LoVo (cell line): ENCODE results near the gene RBBP8NL.

ENCODE experiments used
- DNase-seq: peaks from one replicate; pipeline ENCODE4 v3.0.0-alpha.2; 2016; ENCODE audit warnings: low spot score

Gene RBBP8NL, protein sequence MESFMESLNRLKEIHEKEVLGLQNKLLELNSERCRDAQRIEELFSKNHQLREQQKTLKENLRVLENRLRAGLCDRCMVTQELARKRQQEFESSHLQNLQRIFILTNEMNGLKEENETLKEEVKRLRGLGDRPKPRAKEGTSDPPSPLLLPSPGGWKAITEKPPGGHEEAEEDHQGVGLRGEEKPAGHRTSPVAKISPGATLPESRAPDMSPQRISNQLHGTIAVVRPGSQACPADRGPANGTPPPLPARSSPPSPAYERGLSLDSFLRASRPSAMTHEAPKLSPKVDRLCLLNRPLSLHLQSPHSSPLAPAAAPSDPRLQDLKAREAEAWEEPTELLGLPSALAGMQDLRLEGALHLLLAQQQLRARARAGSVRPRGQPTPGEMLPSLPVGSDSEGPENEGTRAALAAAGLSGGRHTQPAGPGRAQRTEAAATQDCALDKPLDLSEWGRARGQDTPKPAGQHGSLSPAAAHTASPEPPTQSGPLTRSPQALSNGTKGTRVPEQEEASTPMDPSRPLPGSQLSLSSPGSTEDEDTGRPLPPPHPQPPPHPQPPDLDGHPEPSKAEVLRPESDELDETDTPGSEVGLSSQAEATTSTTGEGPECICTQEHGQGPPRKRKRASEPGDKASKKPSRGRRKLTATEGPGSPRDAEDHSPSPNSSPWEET

DNA sequence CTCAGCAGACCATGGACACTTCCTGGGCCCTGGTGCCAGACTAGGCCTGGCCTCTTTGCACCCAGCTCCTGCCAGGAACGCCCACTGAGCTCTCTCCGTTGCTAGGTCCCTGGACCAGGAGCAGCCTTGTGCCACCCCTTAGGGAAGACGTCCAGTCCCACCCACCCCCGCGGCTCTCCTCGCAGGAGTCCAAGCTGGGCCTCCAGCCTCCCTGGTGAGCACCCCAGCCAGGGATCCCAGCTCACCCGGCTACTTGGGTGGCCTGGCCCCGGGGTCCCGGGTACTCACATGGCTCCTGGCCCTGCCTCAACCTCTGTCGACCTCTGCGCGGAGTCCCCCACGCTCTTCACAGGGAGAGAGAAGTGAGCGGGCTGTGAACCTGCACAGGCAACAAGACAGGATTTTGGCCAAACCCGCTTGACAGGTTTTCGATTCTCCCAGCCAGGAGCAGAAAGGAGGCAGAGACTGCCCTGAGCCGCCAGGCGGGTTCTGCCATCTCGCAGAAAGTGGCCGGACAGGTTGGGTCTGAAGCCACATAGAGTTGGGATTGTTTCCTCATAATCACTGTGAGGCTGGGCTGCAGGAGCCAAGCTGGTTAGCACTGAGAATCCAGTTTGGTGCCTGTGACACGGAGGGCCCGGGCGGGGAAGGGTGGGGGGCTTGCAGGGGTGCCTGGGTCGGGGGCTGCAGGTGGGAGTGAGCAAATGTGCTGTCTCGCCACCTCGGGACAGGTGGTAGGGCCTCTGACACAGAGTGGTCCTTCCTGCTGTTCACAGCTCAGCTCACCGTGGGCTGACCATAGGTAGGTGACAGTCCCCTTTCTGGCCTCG, at the start of gene RBBP8NL:
RBBP8NL (minus strand) TSS at position 368 of the 830 bp plus-strand sequence. CDS start 7,892 bp downstream, outside the sequence.
- peak; percentile 86 for DNase-seq

- DNase-seq = no peak
Measured at GRCh38 chr20:62476056-62476838, 48.9 kb upstream of the RBBP8NL start.

DNA sequence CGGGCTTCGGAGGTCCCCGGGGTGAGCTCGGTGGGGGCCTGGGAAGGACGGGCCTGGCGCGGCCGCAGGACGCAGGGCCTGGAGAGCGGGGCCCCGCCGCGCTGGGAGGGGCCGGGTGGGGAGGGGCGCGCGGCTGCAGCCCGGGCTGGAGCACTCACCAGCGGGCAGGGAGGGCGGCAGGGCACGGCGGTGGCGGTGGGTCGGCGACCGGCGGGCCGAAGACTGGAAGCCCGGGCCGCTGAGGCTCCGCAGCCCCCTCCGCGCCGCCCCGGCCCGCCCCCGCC, 48.4 kb upstream of the RBBP8NL start, which contains the start of gene GATA5:
GATA5 (minus strand) TSS at position 224 of the 284 bp plus-strand sequence. CDS start 474 bp downstream, outside the sequence.
- DNase-seq = no peak

DNA sequence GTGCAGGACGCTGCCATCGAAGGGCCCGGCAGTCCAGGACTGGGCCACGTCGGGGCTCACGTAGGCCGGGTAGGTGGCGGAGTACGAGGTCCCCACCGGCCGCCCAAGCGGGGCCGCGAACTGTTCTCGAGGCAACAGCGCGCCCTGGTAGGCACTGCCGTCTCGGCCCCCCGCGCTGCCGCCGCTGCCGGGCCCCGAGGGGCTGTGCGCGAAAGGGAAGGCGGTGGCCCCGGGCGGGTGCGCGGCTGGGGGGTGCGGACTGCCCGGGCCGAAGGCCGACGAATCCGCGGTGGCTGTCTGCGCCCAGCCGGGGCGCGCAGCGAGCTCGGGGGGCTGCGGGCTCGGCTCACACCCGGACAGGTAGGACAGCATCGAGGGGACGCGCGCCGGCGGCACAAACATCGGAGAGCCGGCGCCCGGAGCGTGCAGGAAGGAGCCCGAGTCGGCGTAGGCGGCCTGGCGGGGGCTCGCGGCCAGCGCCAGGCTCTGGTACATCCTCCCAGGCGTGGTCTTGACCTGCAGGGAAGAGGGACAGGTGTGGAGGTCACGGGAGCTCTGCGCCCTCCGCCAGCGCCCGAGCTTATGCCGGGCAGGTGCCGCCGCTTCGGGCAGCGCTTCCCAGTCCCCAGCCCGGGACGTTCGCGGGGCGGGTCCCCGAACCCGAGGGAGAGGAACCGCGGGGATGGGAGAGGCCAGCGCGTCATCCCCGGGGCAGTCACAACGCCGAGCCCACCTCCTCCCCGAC, 47.9 kb upstream of the RBBP8NL start:
- DNase-seq = no peak

GRCh38 chr20:62474604-62475026, 47.3 kb upstream of the RBBP8NL start:
- DNase-seq = no peak

- no peak for DNase-seq
Measured at GRCh38 chr20:62473717-62474603, 46.6 kb upstream of the RBBP8NL start.

DNA sequence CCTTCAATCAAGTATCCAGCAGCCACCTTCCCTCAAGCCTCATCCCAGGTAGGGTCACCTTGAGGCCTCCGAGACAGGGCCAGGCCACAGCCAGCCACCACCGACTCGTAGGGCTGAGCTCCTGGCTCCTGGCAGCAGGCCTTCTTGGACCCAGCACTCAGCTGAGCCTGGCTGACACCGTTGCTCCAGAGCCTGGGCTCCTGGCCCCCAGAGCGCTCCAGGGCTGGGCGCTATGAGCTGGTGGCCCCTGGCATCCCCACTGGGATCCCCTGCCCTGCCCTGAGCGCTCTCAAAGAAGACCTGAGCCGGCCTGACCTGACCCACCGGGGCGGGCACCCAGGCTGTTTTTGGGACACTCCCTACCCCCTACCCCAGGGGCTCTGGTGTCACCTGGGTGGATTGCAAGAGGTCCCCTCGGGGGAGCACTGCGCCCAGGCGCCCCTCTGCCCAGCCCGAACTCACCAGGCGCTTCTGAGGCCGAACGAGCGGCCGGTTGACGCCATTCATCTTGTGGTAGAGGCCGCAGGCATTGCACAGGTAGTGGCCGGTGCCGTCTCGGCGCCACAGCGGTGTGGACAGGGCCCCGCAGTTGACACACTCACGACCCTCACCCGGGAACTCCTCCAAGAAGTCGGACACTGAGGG, 45.7 kb upstream of the RBBP8NL start:
- no peak for DNase-seq

DNA sequence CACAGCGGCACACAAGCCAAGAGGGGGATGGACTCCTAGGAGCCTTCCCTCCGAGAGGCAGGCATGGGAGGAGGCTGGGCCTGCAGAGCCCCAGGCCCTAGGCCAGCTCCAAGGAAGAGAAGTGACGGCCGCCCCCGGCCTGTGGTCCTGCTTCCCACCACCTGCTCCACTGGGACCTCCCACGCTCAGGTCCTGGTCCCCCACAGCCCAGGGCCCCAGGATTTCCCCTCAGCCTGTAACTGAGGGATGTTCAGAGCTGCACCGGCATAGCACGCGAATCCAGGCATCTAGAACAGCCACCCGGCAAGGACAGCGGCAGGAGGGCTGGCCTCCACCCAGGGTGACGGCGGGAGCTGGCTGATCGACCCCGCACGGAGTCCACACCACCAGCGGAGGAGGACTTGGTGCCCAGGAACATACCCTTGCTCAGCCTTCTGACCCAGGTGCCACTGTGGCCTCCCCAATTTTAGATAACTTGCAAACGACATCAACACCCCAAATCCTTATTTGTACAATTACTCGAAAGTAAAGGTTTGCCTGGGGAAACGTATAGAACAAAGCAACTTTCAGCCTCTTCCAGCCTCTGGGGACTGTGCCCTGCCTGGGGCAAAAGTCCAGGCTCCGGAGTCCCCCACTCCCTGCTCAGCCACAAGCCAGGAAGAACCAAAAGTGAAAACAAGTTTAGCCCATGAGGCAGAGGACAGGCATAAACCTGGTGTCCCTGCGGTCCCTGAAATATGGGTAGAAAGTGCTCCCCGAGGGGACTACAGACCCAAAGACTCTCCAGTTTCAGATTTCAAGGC, 45.0 kb upstream of the RBBP8NL start:
- no peak for DNase-seq

GRCh38 chr20:62470459-62470858, 43.1 kb upstream of the RBBP8NL start:
- DNase-seq = no peak

DNA sequence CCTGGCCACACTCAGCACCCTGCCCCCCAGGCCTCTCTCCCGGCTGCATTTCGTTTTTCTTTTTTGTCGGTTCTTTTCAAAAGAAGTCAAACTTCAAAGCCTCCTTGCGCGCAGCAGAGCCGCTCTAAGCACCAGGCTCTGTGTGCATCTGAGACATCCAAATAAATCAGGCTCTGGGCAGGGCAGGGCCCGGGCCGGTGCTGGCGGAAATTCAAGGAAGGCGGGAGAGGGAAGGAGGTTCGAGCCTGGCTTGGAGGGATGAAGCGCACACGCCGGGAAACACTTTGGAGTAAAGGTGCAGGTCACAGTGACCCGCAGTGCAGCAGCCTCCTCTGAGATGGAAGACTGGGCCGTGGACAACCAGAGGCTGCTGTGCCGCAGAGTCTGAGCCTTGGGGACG, 42.7 kb upstream of the RBBP8NL start:
- DNase-seq = no peak

DNA sequence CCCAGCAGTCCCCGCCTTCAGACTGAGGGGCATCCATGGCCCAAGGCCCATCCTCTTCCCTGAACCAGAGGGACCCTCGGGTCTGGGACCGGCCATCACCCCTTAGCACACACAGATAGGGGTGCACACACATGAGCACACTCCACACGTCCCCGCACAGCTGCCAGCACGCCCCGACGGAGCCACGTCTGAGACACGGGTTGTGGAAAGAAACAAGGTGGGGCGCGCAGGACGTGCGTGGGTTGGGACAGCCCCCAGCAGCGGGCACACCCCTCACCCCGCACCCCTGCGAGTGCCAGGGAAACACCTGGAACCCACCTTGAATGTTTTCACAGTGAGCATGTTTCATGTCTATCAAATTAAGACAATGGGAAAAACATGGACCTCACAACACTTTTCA, 42.0 kb upstream of the RBBP8NL start:
- DNase-seq = no peak

DNA sequence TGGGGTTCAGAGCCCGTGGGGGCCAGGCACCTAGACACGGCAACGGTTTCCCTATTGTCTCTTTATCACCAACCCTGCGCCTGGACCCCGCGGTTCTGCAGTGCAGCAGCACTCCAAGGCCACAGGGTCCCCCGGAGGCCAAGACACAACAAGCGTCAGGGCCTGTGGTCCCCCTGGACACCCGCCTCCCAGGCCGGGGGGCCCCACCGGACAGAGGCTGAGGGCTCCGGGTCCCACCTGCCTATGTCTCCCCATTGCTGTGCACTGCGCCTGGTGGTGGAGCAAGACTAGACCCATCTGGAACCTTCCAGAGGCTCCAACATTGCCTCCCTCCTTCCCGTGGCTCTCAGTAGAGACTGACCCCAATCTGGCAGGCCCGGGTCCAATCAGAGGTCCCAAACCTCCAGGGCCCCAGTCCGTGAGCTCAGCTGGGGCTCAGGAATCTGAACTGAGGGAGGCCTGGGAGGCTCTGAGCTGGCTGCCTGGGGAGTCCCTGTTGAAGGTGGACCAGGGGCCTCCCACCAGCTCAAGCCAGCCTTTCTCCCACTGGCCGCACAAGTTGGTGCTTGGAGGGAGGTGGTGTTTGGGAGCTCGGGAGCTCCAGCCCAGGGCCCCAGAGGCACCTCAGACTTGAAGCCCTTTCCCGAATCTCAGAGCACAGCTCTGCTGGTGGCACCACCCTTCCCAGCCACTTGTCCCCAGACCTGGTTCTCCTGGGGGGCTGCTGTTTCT, 39.6 kb upstream of the RBBP8NL start:
- DNase-seq = no peak

DNA sequence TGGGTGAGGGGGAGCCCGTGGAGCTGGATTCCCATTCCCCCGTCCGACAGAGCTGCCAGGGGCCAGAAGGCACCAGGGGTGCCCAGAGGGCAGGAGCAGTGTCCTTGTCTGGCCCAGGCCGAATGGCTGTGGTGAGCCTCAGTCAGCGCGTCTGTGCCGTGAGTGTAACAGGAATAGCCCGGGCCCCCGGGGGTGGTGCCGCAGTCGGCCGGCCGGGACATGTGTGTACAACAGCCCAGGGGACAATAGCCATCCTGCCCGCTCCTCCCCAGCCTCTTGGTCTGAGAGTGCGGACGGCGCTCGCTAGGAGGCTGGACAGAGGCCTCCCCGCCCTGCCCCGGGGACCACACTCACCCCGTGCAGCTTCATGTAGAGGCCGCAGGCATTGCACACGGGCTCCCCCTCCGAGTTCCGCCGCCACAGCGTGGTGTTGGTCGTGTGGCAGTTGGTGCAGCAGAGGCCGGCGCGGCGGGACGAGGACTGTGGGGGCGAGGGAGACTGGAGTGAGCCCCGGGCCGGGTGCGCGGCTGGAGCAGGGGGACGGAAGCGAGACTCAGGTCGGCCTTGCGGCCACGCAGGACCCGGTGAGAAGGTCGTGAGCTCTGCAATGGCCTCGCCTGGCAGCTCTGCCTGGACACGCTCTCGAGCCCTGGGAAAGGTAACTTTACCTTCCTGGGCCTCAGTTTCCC, 38.9 kb upstream of the RBBP8NL start:
- DNase-seq = no peak

DNA sequence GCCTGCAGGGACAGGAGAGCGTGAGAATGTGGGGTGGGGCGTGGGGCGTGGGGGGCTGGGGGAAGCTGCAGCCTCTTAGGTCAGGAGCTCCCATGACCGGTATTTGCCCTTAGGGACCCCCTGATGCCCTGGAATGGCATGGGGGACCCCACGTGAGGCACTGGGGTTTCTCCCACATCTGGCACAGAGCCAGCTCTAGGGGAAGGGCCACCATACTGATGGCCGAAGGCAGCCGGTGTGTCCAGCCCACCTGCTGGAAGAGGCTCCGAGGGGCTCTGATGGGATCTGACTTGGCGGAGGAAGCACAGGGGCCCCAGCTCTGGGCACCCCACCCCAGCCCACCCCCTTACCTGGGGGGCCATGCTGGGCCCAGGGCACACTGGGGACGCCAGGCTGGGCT, 37.7 kb upstream of the RBBP8NL start:
- DNase-seq = no peak

DNA sequence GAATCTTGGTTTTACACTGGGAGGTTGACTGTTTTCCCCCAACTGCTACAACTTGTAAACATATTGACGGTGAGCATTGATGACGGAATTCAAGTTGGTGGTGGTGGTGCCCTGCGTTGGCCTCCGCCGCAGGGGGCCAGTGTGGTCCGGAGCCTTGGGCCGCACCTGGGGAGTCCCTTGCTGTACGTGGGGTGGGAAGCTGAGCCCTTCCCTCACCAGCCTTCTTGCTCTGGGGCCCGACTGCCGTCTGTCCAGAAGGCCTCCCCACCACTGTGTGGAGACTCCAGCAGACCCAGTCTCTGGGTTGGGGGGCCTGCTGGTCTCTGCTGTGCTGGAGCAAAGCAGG, 37.1 kb upstream of the RBBP8NL start:
- no peak for DNase-seq

- no peak for DNase-seq
Measured at GRCh38 chr20:62463651-62464424, 36.5 kb upstream of the RBBP8NL start.
